T-cell (primary cell): Measurements from ENCODE around the gene MRAS. TPM values are rescaled to one million over a fixed set of nuclear protein-coding genes. Genes with fewer than 3 reads are reported as not detected.

ENCODE experiments used
- ATAC-seq, 4 experiments: fragments of 200-7000 bp in 3 of 4; fragments of 150-1000 bp in 1 of 4; cut with Tn5 transposase; replicated peaks in 1 of 4; 1 replicate in 3 of 4; 2 replicates in 1 of 4; pipeline ENCODE4 v1.10.0; 2021; ENCODE audit warnings: moderate library complexity in 3 of 4, mild to moderate bottlenecking in 2 of 4, moderate number of reproducible peaks in 1 of 4
- CTCF ChIA-PET, 2 donors: fragments of 300-600 bp; sonication (Branson Sonifier 250); formaldehyde crosslinking; loops; one replicate each; lab custom pipeline; 2022; ENCODE audit warnings: antibody characterized with exemption in 2 of 2; lab: Charles Lee
- POLR2A ChIA-PET, 2 donors: fragments of 300-600 bp; sonication (Branson Sonifier 250); formaldehyde crosslinking; loops; one replicate each; lab custom pipeline; 2022; ENCODE audit warnings: antibody characterized with exemption in 2 of 2; lab: Charles Lee
- DNase-seq, 35 experiments: peaks; one replicate each; pipeline versions ENCODE4 v3.0.0 to v3.0.0-alpha.2; 2013 to 2023
- H3K27ac ChIP-seq: one replicate; pipeline ENCODE4 v1.5.1; 2013; ENCODE audit warnings: low read length
- H3K27me3 ChIP-seq, 2 experiments: replicated peaks in 1 of 2; 1 replicate in 1 of 2; 2 replicates in 1 of 2; pipeline versions ENCODE4 v1.6.1 to v1.7.0; 2013; ENCODE audit warnings: low read length in 1 of 2, mixed read lengths in 1 of 2; ENCODE audit not compliant: control insufficient read depth in 2 of 2, insufficient read depth in 2 of 2; ENCODE audit errors: extremely low read depth in 1 of 2
- H3K36me3 ChIP-seq, 2 donors: 1 replicate in 1 of 2; 2 replicates in 1 of 2; pipeline versions ENCODE4 v1.6.1 to v1.7.0; 2013; ENCODE audit warnings: low read length in 1 of 2; ENCODE audit not compliant: control insufficient read depth in 2 of 2, insufficient read depth in 1 of 2; ENCODE audit errors: extremely low read depth in 1 of 2
- H3K4me1 ChIP-seq, 2 experiments: 1 replicate in 1 of 2; 2 replicates in 1 of 2; pipeline versions ENCODE4 v1.6.1 to v1.7.0; 2013; ENCODE audit warnings: low read length in 2 of 2, mixed read lengths in 1 of 2; ENCODE audit not compliant: insufficient read depth in 2 of 2, control insufficient read depth in 1 of 2; ENCODE audit errors: extremely low read depth in 1 of 2
- H3K4me3 ChIP-seq, 2 donors: 1 replicate in 1 of 2; 2 replicates in 1 of 2; pipeline versions ENCODE4 v1.5.1 to v1.7.0; 2013; ENCODE audit warnings: mild to moderate bottlenecking in 2 of 2, low read length in 1 of 2, moderate library complexity in 1 of 2; ENCODE audit not compliant: control insufficient read depth in 1 of 2; ENCODE audit errors: extremely low read depth in 1 of 2
- H3K9me3 ChIP-seq: 2 replicates; pipeline ENCODE4 v1.7.0; 2013
- H3K27ac Mint-ChIP-seq, 2 donors: one replicate each; pipeline ENCODE4 v1.8.0; 2020 to 2021; ENCODE audit warnings: mild to moderate bottlenecking in 2 of 2, mixed read lengths in 2 of 2
- H3K27me3 Mint-ChIP-seq, 2 donors: one replicate each; pipeline ENCODE4 v1.8.0; 2021 to 2022; ENCODE audit warnings: mixed read lengths in 2 of 2
- H3K36me3 Mint-ChIP-seq: one replicate; pipeline ENCODE4 v1.8.0; 2021; ENCODE audit warnings: mixed read lengths
- H3K4me1 Mint-ChIP-seq, 3 donors: one replicate each; pipeline ENCODE4 v1.8.0; 2020 to 2022; ENCODE audit warnings: mixed read lengths in 3 of 3, mild to moderate bottlenecking in 1 of 3
- H3K4me3 Mint-ChIP-seq, 3 donors: one replicate each; pipeline ENCODE4 v1.8.0; 2020 to 2022; ENCODE audit warnings: mild to moderate bottlenecking in 3 of 3, mixed read lengths in 3 of 3, moderate library complexity in 3 of 3
- H3K9me3 Mint-ChIP-seq, 3 donors: one replicate each; pipeline ENCODE4 v1.8.0; 2020 to 2022; ENCODE audit warnings: mixed read lengths in 3 of 3
- WGBS: methylation state at CpG from one replicate; pipeline ENCODE4 v1.1.5; 2013; ENCODE audit warnings: missing lambda C conversion rate; ENCODE audit not compliant: insufficient coverage; 5-methylcytosine and 5-hydroxymethylcytosine counted together
- total RNA-seq, 35 experiments: library from RNA in 6 of 35; stranded (reverse) in 6 of 35; fragments of 120-200 nt in 1 of 35; gene quantifications; one replicate each; pipeline versions ENCODE4 v1.2.1 to v1.2.4 and lab custom pipeline; 2013 to 2026

The MRAS gene
- total RNA-seq, 5 donors from 2014 or later (not counting 1 experiment from before 2014, with no cell fraction given): 0.28 to 0.49 (median 0.42) TPM; not detected in 1

GRCh38 chr3:138355071-138355470 is 6.7 kb downstream of the MRAS start:
- Mint-ChIP-seq H3K36me3 (no peaks in the 10 kb centered on the region), H3K9me3 (no peaks in the 10 kb centered on the region), H3K4me3 (no peak overlapping the region), H3K4me1 (no peaks in the 10 kb centered on the region), H3K27ac (no peak overlapping the region), H3K27me3 (peaks cover 3 to 5% of the 10 kb centered on the region in 2 donors)
- no CpG with 5 or more reads among the region's 3 CpGs for WGBS
- ChIA-PET CTCF (no interaction called here), POLR2A (no interaction called here)
- Histone ChIP-seq H3K36me3 (no peaks in the 10 kb centered on the region), H3K4me1 (no peaks in the 10 kb centered on the region), H3K9me3 (no peaks in the 10 kb centered on the region), H3K27me3 (peaks cover 0 to 12% of the 10 kb centered on the region in 2 experiments), H3K27ac (no peak overlapping the region), H3K4me3 (no peak overlapping the region)
- ATAC-seq (no peak), DNase-seq (no peak)

DNA sequence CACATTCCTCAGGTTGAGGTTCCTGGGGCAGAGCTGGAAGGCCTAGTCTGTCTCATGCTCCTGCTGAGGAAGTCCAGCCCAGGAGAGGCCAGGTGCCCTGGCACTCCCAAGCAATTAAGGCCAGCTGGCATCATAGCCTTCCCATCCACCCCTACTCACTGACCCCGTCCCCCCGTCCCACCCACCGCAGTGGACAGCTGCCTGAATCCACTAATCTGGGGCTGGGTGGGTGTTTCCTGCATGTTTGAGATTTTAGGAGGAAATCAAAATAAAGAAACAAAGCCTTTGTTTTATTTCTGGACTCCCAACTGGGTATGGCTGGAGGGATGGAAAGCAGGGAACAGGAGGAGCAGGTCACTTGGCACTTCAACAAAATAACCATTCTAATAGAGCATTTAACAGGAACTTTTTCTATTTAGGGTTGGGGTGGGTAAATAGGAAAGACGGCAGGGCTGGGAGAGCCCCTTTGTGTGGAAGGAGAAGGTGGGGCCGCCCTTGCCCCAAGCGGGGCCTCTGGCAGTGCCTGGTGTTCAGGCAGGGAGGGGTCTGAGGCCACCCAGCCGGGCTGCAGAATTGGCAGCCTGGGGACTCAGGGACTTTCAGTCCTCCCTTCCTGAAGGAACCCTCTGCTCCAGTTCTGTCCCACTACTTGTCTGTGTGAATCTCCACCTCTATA is 8.5 kb downstream of the MRAS start:
- peaks cover 3 to 4% of the 10 kb centered on the region in 2 donors for H3K27me3 Mint-ChIP-seq
- POLR2A ChIA-PET: no interaction called here
- H3K4me3 Mint-ChIP-seq: no peak overlapping the region
- Histone ChIP-seq H3K4me1 (no peaks in the 10 kb centered on the region), H3K36me3 (no peaks in the 10 kb centered on the region), H3K27ac (no peak overlapping the region), H3K4me3 (no peak overlapping the region), H3K27me3 (peaks cover 0 to 9% of the 10 kb centered on the region in 2 experiments), H3K9me3 (no peaks in the 10 kb centered on the region)
- no peak overlapping the region for H3K27ac Mint-ChIP-seq
- no peaks in the 10 kb centered on the region for H3K36me3 Mint-ChIP-seq
- CTCF ChIA-PET: no interaction called here
- H3K9me3 Mint-ChIP-seq: no peaks in the 10 kb centered on the region
- H3K4me1 Mint-ChIP-seq: no peaks in the 10 kb centered on the region
- DNase-seq: no peak
- no CpG with 5 or more reads among the region's 7 CpGs for WGBS
- no peak for ATAC-seq

DNA sequence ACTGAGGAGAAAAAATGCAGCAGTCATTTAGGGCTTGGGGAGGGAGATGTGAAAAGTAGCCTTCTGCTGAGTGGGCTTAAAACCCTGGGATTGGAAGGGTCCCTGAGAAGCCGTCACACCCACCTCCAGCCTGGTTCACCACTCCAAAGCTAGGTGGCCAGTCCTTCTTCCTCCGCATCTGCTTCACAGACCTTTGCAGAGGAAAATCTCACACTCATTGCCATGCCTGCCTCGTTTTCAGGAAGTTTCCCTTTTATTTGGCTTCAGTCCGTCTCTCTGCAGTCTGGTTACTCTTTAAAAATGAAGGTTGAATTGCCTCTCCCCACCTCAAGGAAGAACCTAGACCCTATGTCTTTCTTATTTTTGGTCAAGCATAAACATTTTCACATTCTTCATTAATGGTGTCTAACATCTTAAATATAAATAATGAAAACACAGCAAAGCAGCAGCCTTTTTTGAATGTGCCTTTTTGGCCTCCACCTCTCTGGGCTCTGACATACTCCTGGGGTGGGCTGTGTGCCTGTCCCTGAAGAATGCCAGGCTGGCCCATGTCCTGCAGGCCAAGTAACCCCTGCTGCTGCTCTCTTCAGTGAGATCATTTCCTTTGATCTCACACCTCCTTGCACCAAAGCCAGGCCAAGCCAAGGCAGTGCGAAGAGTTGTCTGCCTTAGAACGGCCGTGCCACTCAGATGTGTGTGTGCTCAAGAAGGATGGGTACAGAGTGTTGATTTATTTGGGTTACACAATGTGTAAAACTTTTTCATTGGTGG is 11.0 kb downstream of the MRAS start:
- H3K36me3 Mint-ChIP-seq: no peaks in the 10 kb centered on the region
- H3K9me3 Mint-ChIP-seq: no peaks in the 10 kb centered on the region
- H3K4me3 Mint-ChIP-seq: no peak overlapping the region
- no peak overlapping the region for H3K27ac Mint-ChIP-seq
- H3K27me3 ChIP-seq: peaks cover 0 to 13% of the 10 kb centered on the region in 2 experiments
- H3K4me3 ChIP-seq: no peak overlapping the region
- 83% methylated on average over 6 of the region's 7 CpGs for WGBS
- no peaks in the 10 kb centered on the region for H3K4me1 Mint-ChIP-seq
- peaks cover 0 to 2% of the 10 kb centered on the region in 2 donors for H3K27me3 Mint-ChIP-seq
- DNase-seq (no peak), ATAC-seq (no peak)
- H3K4me1 ChIP-seq: no peaks in the 10 kb centered on the region
- H3K36me3 ChIP-seq: no peaks in the 10 kb centered on the region
- CTCF ChIA-PET: no interaction called here
- no peak overlapping the region for H3K27ac ChIP-seq
- no peaks in the 10 kb centered on the region for H3K9me3 ChIP-seq
- POLR2A ChIA-PET: no interaction called here

- 92% methylated on average over 11 of the region's 15 CpGs for WGBS
- ATAC-seq (no peak), DNase-seq (no peak)
- Histone ChIP-seq H3K9me3 (no peaks in the 10 kb centered on the region), H3K36me3 (no peaks in the 10 kb centered on the region), H3K27me3 (peaks cover 0 to 13% of the 10 kb centered on the region in 2 experiments), H3K27ac (no peak overlapping the region), H3K4me1 (no peaks in the 10 kb centered on the region), H3K4me3 (no peak overlapping the region)
- H3K36me3 Mint-ChIP-seq: no peaks in the 10 kb centered on the region
- H3K4me1 Mint-ChIP-seq: no peaks in the 10 kb centered on the region
- H3K27me3 Mint-ChIP-seq: peaks cover 5% of the 10 kb centered on the region in 2 donors
- H3K27ac Mint-ChIP-seq: no peak overlapping the region
- ChIA-PET POLR2A (no interaction called here), CTCF (no interaction called here)
- H3K4me3 Mint-ChIP-seq: no peak overlapping the region
- H3K9me3 Mint-ChIP-seq: no peaks in the 10 kb centered on the region
These were observed 11.8 kb downstream of the MRAS start for GRCh38 chr3:138359919-138360868.

GRCh38 chr3:138360869-138361525 is 12.6 kb downstream of the MRAS start:
- peaks cover 5 to 11% of the 10 kb centered on the region in 2 donors for H3K27me3 Mint-ChIP-seq
- 78% methylated on average over 9 of the region's 9 CpGs for WGBS
- no peak overlapping the region for H3K27ac Mint-ChIP-seq
- H3K4me3 Mint-ChIP-seq: no peak overlapping the region
- ChIA-PET CTCF (no interaction called here), POLR2A (no interaction called here)
- Histone ChIP-seq H3K4me3 (no peak overlapping the region), H3K36me3 (no peaks in the 10 kb centered on the region), H3K27me3 (peaks cover 0 to 9% of the 10 kb centered on the region in 2 experiments), H3K27ac (no peak overlapping the region), H3K9me3 (no peaks in the 10 kb centered on the region), H3K4me1 (no peaks in the 10 kb centered on the region)
- no peaks in the 10 kb centered on the region for H3K9me3 Mint-ChIP-seq
- DNase-seq (no peak), ATAC-seq (no peak)
- no peaks in the 10 kb centered on the region for H3K4me1 Mint-ChIP-seq
- H3K36me3 Mint-ChIP-seq: no peaks in the 10 kb centered on the region

GRCh38 chr3:138361561-138361971 is 13.2 kb downstream of the MRAS start:
- no peaks in the 10 kb centered on the region for H3K36me3 ChIP-seq
- CTCF ChIA-PET: no interaction called here
- H3K27me3 ChIP-seq: peaks cover 0 to 9% of the 10 kb centered on the region in 2 experiments
- H3K9me3 ChIP-seq: no peaks in the 10 kb centered on the region
- Mint-ChIP-seq H3K36me3 (no peaks in the 10 kb centered on the region), H3K9me3 (no peaks in the 10 kb centered on the region), H3K4me3 (no peak overlapping the region), H3K4me1 (no peaks in the 10 kb centered on the region), H3K27me3 (peaks cover 5 to 11% of the 10 kb centered on the region in 2 donors), H3K27ac (no peak overlapping the region)
- 81% methylated on average over 7 of the region's 7 CpGs for WGBS
- no peak overlapping the region for H3K27ac ChIP-seq
- DNase-seq (no peak), ATAC-seq (no peak)
- no peak overlapping the region for H3K4me3 ChIP-seq
- POLR2A ChIA-PET: no interaction called here
- H3K4me1 ChIP-seq: no peaks in the 10 kb centered on the region
